Measurements from ENCODE around the gene MRLN. TPM values are rescaled to one million over a fixed set of nuclear protein-coding genes. Genes with fewer than 3 reads are reported as not detected.
"Not testable (repeated sequence)": the region's sequence is repeated elsewhere in the genome, so short reads cannot be mapped to it uniquely, and the experiment has no call there.

The MRLN gene
- total RNA-seq, 1 experiment from 2014 or later: 0.46 TPM

DNA sequence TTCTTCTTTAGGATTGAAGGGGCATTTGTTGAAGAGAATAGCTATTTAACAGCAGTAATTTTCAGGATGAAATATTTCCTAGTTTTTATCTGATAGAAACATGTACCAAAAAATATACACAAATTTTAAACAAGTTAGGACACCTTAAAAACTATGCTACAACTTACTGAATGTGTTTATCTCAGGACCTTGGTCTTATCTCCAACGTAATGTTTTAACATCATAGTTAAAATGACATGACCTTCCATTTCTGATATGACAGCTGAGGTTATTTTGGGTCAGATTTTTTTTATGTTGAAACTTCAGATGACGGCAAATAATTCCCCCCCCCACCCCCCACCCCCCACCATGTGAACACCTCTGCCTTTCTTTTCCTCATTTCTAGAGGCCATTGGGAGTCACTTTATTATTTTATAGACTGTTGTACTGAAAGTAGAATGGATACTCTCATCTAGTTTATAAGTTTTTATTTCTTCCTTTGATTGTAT lies 8.0 kb downstream of the MRLN start:
- no peak for DNase-seq (ENCODE audit: low read depth)

GRCh38 chr10:59744762-59745161 lies 8.5 kb downstream of the MRLN start:
- not testable (repeated sequence) for DNase-seq (ENCODE audit: low read depth)

- DNase-seq (ENCODE audit: low read depth): not testable (repeated sequence)
These were observed 9.1 kb downstream of the MRLN start for GRCh38 chr10:59744156-59744555.

DNA sequence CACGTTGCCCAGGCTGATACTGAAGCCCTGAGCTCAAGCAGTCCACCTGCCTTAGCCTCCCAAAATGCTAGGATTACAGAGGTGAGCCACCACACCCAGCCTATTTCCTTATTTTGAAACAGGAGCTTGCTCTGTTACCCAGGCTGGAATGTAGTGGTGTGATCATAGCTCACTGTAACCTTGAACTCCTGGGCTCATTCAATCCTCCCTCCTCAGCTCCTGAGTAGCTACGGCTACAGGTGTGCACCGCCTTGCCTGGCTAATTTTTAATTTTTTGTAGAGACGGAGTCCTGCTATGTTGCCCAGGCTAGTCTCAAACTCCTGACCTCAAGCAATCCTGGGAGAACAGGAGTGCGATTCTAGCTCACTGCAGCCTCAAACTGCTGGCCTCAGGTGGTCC lies 11.7 kb downstream of the MRLN start:
- no peak for DNase-seq (ENCODE audit: low read depth)

DNA sequence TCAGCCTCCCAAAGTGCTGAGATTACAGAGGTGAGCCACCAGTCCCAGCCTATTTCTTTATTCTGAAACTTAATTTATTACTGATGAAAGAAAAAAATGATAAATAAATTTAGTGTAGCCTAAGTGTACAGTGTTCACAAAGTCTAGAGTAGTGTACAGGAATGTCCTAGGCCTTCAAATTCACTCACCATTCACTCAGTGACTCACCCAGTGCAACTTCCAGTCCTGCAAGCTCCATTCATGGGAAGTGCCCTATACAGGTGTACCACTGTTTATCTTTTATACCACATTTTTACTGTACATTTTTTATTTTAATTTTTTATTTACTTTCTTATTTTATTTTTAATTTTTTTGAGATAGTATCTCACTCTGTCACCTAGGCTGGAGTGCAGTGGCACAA lies 12.2 kb downstream of the MRLN start:
- no peak for DNase-seq (ENCODE audit: low read depth)

GRCh38 chr10:59736749-59737148 lies 16.5 kb downstream of the MRLN start:
- DNase-seq (ENCODE audit: low read depth): no peak

DNA sequence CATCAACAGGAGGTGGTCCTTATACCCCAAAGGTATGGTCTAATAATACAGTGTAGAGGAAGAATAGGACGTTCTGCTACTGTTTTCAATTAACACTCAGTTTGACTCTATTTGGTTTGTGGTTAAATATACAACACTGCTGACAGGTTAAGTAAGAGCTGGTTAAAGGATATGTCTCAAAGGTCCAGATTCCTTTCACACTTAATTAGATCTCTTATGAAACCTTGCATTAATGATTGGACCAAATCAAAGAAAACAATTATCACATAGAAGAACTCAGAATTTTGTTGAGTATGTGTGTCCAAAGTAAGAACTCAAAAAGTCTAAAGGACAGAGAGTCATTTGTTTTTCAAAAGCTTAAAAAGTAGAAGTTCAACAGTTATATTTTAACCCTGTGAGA lies 18.0 kb downstream of the MRLN start:
- no peak for DNase-seq (ENCODE audit: low read depth)

DNA sequence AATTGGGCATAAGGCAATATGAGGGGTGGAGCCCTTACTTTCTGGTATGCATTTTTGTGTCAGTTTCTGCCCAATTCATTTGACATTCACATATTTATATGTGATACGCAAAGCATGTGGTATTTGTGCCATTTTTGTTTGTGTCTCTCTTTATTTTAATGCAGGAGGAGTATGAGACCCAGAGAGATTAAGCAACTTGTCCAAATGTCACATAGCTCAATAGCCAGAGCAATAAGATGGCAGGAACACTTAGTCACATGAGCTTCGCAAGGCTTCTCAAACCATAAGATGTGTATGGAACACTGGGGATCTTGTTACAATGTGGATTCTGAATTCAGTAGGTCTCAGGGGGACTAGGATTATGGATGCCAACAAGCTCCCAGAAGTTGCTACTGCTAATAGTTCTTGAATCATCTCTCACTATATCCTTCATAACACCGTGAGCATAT lies 19.2 kb downstream of the MRLN start:
- no peak for DNase-seq (ENCODE audit: low read depth)

- not testable (repeated sequence) for DNase-seq (ENCODE audit: low read depth)
These were observed 19.8 kb downstream of the MRLN start for GRCh38 chr10:59733321-59734013.

- DNase-seq (ENCODE audit: low read depth): not testable (repeated sequence)
These were observed 20.4 kb downstream of the MRLN start for GRCh38 chr10:59732849-59733248.

DNA sequence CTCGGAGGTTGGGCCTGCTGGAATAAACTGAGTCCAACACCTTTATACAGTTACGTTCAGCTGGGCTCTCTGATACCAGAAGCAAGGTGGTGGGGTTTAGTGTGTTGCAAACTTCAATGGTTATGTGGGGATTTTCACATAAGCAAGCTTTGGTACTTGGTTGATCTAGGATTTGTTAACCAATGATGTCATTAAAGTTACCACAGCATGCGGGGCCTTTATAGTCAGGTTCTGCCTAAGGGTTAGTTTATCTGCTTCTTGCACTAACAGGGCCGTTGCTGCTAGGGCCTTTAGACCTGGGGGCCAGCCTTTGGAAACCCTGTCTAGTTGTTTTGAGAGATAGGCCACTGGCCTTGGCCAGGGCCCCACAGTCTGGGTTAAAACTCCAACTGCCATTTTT lies 24.1 kb downstream of the MRLN start:
- DNase-seq (ENCODE audit: low read depth): not testable (repeated sequence)

DNA sequence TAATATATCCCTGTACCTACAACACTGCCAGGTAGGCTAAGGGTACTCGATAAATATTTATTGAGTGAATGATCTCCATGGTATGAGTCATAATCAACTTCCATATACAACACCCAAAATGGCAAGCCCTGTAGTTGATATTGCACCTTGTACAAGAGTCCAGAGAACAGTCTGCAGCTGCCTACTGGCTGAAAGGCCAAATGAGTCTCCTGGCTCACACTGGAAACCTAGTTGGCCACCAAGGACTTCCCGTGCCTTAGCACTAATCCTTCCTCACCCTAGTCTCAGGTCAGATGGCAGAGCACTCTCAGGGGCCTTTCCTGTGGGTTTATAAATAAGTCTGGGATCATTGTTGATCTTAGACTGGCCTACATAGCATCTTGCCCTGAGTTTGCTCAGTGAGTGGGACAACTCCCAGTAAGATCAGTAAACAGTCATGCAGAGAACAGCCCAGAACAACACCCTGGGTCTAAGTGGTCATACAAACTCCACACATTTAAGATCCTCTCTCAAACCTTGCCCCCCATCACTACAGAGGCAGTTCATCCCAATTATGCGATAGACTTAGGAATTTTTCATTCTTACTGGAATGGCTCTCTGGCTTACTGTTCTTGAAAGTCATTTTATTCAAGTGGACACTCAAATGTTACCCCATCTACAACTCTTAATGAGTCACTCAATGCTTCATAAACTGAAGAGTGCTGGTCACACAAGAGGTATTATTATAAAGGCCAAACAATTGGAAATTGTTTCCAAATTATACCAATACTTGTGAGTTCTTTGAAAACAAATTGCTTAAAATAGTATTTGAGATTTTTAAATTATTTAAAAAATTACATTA lies 28.9 kb downstream of the MRLN start:
- no peak for DNase-seq (ENCODE audit: low read depth)

GRCh38 chr10:59720377-59720776 lies 32.9 kb downstream of the MRLN start:
- no peak for DNase-seq (ENCODE audit: low read depth)

- no peak for DNase-seq (ENCODE audit: low read depth)
These were observed 33.9 kb downstream of the MRLN start for GRCh38 chr10:59719374-59719773.

DNA sequence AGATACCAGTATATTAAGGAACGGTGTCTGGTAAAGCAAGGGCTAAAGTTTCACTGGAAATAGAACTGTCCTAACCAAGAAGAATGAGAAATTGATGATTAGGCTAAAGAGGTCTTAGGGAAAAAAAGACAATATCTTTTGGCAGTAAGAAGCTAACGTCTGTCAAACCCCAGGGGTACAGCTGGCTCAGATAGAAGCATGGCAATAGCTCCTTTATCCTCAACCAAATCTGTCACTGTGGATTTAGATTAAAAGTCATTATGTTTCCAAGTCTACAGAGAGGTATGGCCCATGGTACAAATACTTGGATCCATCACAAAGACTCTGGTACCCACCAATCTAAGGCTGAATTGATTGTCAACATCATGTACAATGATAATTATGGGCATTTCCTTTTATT lies 35.0 kb downstream of the MRLN start:
- DNase-seq (ENCODE audit: low read depth): no peak

DNA sequence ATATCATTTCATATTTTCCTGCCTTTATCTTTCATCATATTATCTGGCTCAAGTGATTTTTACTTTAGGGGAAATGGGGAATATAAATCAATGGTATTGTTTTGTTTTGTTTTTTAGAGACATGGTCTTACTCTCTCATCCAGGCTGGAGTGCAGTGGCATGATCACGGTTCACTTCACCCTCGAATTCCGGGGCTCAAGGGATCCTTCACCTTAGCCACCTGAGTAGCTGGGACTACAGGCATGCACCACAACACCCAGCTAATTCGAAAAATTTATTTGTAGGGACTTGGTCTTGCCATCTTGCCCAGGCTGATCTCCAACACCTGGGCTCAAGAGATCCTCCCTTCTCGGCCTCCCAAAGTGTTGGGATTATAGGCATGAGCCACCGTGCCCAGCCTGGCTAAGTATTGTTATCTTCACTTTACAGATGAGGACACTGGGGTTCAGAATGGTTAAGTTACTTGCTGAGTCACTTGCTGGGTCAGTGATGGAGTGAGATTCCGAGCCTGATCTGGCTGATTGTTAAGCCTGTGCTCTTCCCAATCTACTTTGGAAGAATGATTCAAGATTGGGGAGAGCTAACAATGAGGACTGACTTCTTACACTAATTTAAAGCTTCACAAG lies 39.9 kb downstream of the MRLN start:
- no peak for DNase-seq (ENCODE audit: low read depth)

DNA sequence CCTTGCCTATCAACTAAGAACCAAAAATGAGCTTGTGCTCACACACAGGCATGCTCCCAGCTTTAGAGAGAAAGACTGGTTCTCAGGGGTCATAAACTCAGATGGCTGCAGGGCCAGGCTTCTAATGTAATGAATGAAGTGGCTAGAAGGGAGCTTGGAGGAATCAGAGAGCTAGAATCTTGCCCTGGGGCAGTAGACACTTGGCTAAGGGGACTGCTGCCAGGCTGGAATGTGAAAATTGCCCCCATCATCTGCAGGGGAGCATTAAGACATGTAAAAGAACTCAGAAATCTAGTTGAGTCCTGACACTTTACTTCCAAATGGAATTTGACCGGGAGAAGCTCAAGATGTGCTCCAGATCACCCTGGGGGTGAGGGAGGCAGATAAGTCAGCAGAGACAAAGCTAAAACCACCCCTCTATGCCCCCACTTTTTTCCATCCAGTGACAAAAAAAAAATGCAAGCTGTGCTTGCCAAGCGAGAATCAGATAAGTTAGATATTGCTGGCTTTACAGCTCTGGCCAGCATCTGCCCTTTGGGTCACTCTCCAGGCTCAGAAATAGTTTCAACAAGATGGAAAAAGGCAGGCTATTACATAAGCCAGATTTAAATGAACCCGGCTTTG lies 41.3 kb downstream of the MRLN start:
- DNase-seq (ENCODE audit: low read depth): no peak

DNA sequence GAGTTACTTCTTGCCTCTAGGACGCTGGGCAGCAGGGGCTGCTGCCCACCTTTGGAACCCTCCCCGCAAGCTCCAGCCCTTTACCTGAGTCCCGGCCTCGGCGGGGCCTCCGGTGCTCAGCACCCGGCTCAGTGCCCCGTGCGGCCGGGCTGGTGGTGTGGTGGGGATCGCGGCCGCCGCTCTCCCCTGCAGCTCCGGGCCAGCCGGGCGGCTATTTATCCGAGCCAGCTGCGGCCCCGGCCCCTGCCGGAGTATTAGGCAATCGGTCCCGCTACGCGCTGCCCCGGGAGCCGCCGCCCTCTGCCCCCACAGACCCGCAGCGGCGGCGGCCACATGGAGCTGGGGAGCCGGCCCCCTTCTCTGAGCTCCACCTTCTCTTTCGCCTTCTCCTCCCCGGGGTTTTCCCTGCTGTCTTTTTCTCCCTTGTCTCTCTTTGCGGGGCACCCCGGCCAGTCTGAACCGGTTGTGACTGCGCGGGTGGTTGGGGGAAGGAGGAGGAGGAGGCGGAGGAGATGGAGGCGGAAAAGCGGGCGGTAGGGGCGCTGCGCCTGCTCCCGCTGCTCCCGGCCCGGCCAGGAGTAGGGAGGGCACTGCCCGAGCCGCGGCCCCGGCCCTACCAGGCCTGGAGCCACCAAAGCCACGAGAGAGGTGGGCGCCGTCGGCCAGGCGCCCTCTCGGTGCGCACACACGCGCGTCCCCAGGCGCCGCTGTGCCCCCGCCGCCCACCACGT lies 43.7 kb downstream of the MRLN start, which contains the start of gene SLC16A9:
SLC16A9 (minus strand) TSS at position 456 of the 731 bp plus-strand sequence. CDS start 25,559 bp downstream, outside the sequence.
- DNase-seq (ENCODE audit: low read depth): peak; percentile 79

GRCh38 chr10:59708816-59709394 lies 44.4 kb downstream of the MRLN start:
- peak; percentile 41 for DNase-seq (ENCODE audit: low read depth)

DNA sequence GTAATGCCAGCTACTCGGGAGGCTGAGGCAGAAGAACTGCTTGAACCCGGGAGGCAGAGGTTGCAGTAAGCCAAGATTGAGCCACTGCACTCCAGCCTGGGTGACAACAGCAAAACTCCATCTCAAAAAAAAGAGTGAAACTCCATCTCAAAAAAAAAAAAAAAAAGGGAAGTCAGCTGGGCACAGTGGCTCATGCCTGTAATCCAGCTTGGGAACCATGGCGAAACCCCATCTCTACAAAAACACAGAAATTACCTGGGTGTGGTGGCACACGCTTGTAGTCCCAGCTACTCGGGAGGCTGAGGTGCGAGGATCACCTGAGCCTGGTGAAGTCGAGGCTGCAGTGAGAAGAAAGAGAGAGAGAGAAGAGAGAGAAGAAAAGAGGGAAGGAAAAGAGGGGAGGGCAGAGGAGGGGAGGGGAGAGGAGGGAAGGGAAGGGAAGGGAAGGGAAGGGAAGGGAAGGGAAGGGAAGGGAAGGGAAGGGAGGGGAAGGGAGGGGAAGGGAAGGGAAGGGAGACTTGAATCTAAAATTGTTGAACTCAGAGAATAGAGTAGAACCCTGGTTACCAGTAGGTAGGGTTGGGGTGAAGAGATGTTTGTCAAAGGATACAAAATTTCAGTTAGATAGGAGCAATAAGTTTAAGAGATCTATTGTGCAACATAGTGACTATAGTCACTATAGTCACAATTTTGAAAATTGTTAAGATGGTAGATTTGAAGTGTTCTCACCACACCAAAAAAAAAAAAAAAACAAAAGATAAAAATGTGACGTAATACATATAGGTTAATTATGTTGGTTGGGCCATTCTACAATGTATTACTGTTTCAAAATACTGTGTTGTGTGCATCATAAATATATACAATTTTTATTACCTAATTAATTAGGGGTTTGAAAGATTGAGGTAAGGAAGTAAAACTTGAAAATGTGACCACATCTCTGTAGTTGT lies 46.1 kb downstream of the MRLN start:
- DNase-seq (ENCODE audit: low read depth): no peak

Data from Daoy (cell line).